ENCODE measurements around the gene NLRP6.

NLRP6 gene

GRCh38 chr11:268716-269145, 9.5 kb upstream of the NLRP6 start:
- peak; percentile 36 for TF ChIP-seq CTCF (IDR thresholded peaks at IDR 0.05; ENCODE audit: low read depth, low read length)
- peak; percentile 41 for DNase-seq (ENCODE audit: extremely low read depth, low read depth)

- TF ChIP-seq CTCF (IDR thresholded peaks at IDR 0.05; ENCODE audit: low read depth, low read length) = no peak
- no peak for DNase-seq (ENCODE audit: extremely low read depth, low read depth)
Observed at GRCh38 chr11:269146-269890, 8.9 kb upstream of the NLRP6 start.

- no peak for DNase-seq (ENCODE audit: extremely low read depth, low read depth)
- TF ChIP-seq CTCF (IDR thresholded peaks at IDR 0.05; ENCODE audit: low read depth, low read length) = no peak
Observed at GRCh38 chr11:270451-271318, 7.5 kb upstream of the NLRP6 start.

- DNase-seq (ENCODE audit: extremely low read depth, low read depth) = no peak
- no peak for TF ChIP-seq CTCF (IDR thresholded peaks at IDR 0.05; ENCODE audit: low read depth, low read length)
Observed at GRCh38 chr11:271319-271715, 6.9 kb upstream of the NLRP6 start.

GRCh38 chr11:272195-272930, 5.8 kb upstream of the NLRP6 start:
- TF ChIP-seq CTCF (IDR thresholded peaks at IDR 0.05; ENCODE audit: low read depth, low read length) = no peak
- DNase-seq (ENCODE audit: extremely low read depth, low read depth) = no peak

GRCh38 chr11:272931-273198, 5.3 kb upstream of the NLRP6 start:
- no peak for DNase-seq (ENCODE audit: extremely low read depth, low read depth)
- no peak for TF ChIP-seq CTCF (IDR thresholded peaks at IDR 0.05; ENCODE audit: low read depth, low read length)

- DNase-seq (ENCODE audit: extremely low read depth, low read depth) = no peak
- TF ChIP-seq CTCF (IDR thresholded peaks at IDR 0.05; ENCODE audit: low read depth, low read length) = no peak
Observed at GRCh38 chr11:276219-276618, 2.0 kb upstream of the NLRP6 start.
